H9 (cell line): ENCODE measurements around the gene CST4. TPM values are rescaled to one million over a fixed set of nuclear protein-coding genes. Genes with fewer than 3 reads are reported as not detected.

ENCODE experiments used
- DNase-seq: peaks from one replicate; pipeline ENCODE4 v3.0.0-alpha.2; 2017
- H2AFZ ChIP-seq: one replicate; pipeline ENCODE4 v1.6.1; 2013; ENCODE audit warnings: mild to moderate bottlenecking, low read length, control low read depth, moderate library complexity
- H2AK5ac ChIP-seq: 2 replicates; pipeline ENCODE4 v1.6.1; 2013; ENCODE audit warnings: low read length, control low read depth, mixed read lengths; ENCODE audit not compliant: insufficient read length
- H2BK120ac ChIP-seq: one replicate; pipeline ENCODE4 v1.6.1; 2013; ENCODE audit warnings: low read depth, mild to moderate bottlenecking, low read length, control low read depth, inconsistent platforms; ENCODE audit not compliant: poor library complexity, severe bottlenecking
- H2BK12ac ChIP-seq: 2 replicates; pipeline ENCODE4 v1.6.1; 2013; ENCODE audit warnings: low read length, control low read depth, mixed read lengths, low read depth; ENCODE audit not compliant: insufficient read length
- H2BK15ac ChIP-seq: 2 replicates; pipeline ENCODE4 v1.6.1; 2013; ENCODE audit warnings: low read depth, low read length, control low read depth
- H2BK20ac ChIP-seq: one replicate; pipeline ENCODE4 v1.6.1; 2013; ENCODE audit warnings: low read depth, mild to moderate bottlenecking, low read length, control low read depth, inconsistent platforms; ENCODE audit not compliant: poor library complexity, severe bottlenecking
- H2BK5ac ChIP-seq: 2 replicates; pipeline ENCODE4 v1.6.1; 2013; ENCODE audit warnings: low read length, control low read depth, mixed read lengths; ENCODE audit not compliant: insufficient read length
- H3K14ac ChIP-seq: 2 replicates; pipeline ENCODE4 v1.6.1; 2013; ENCODE audit warnings: low read length, control low read depth; ENCODE audit not compliant: insufficient read depth
- H3K18ac ChIP-seq: 2 replicates; pipeline ENCODE4 v1.6.1; 2013; ENCODE audit warnings: low read depth, mild to moderate bottlenecking, mixed read lengths, low read length, control low read depth; ENCODE audit not compliant: insufficient read length
- H3K23ac ChIP-seq: 2 replicates; pipeline ENCODE4 v1.6.1; 2013; ENCODE audit warnings: low read length, control low read depth, mixed read lengths, low read depth; ENCODE audit not compliant: insufficient read length
- H3K23me2 ChIP-seq: 2 replicates; pipeline ENCODE4 v1.6.1; 2013; ENCODE audit warnings: low read depth, mild to moderate bottlenecking, mixed read lengths, low read length, control low read depth; ENCODE audit not compliant: insufficient read length, poor library complexity, severe bottlenecking
- H3K27ac ChIP-seq: 2 replicates; pipeline ENCODE4 v1.5.1; 2013; ENCODE audit warnings: low read length, control low read depth, mixed read lengths, low read depth; ENCODE audit not compliant: insufficient read length
- H3K27me3 ChIP-seq: 2 replicates; pipeline ENCODE4 v1.6.1; 2013; ENCODE audit warnings: low read length, control low read depth, inconsistent platforms; ENCODE audit not compliant: insufficient read depth
- H3K4ac ChIP-seq: 2 replicates; pipeline ENCODE4 v1.6.1; 2013; ENCODE audit warnings: low read depth, mild to moderate bottlenecking, control low read depth, inconsistent platforms, low read length, moderate library complexity
- H3K4me1 ChIP-seq: 2 replicates; pipeline ENCODE4 v1.6.1; 2013; ENCODE audit warnings: low read length, control low read depth, inconsistent platforms; ENCODE audit not compliant: insufficient read depth
- H3K4me2 ChIP-seq: 2 replicates; pipeline ENCODE4 v1.6.1; 2013; ENCODE audit warnings: low read length, control low read depth, mixed read lengths; ENCODE audit not compliant: insufficient read length, insufficient read depth
- H3K56ac ChIP-seq: 2 replicates; pipeline ENCODE4 v1.6.1; 2013; ENCODE audit warnings: low read depth, mild to moderate bottlenecking, mixed read lengths, low read length, control low read depth; ENCODE audit not compliant: insufficient read length
- H3K79me1 ChIP-seq: 2 replicates; pipeline ENCODE4 v1.6.1; 2013; ENCODE audit warnings: low read depth, mild to moderate bottlenecking, moderate library complexity, low read length, control low read depth, inconsistent platforms; ENCODE audit not compliant: insufficient read depth, poor library complexity, severe bottlenecking
- H3K79me2 ChIP-seq: 2 replicates; pipeline ENCODE4 v1.6.1; 2013; ENCODE audit warnings: low read length, control low read depth, inconsistent platforms; ENCODE audit not compliant: insufficient read depth
- H3K9ac ChIP-seq: 2 replicates; pipeline ENCODE4 v1.6.1; 2013; ENCODE audit warnings: low read length, control low read depth, mixed read lengths; ENCODE audit not compliant: insufficient read length; ENCODE audit errors: extremely low read depth
- H3K9me3 ChIP-seq: one replicate; pipeline ENCODE4 v1.6.1; 2013; ENCODE audit warnings: low read depth, low read length, inconsistent platforms; ENCODE audit not compliant: control insufficient read depth
- H3T11ph ChIP-seq: one replicate; pipeline ENCODE4 v1.6.1; 2013; ENCODE audit warnings: mild to moderate bottlenecking, low read length, control low read depth, inconsistent platforms
- H4K20me1 ChIP-seq: one replicate; pipeline ENCODE4 v1.6.1; 2013; ENCODE audit not compliant: control insufficient read depth, insufficient read length, insufficient read depth
- H4K5ac ChIP-seq: 2 replicates; pipeline ENCODE4 v1.6.1; 2013; ENCODE audit warnings: low read depth, mild to moderate bottlenecking, mixed read lengths, low read length, control low read depth; ENCODE audit not compliant: insufficient read length
- H4K8ac ChIP-seq: replicated peaks from 2 replicates; pipeline ENCODE4 v1.6.1; 2013; ENCODE audit warnings: low read length, control low read depth, mixed read lengths, low read depth; ENCODE audit not compliant: insufficient read length
- H4K91ac ChIP-seq: 2 replicates; pipeline ENCODE4 v1.6.1; 2013; ENCODE audit warnings: low read depth, mild to moderate bottlenecking, moderate library complexity, mixed read lengths, low read length, control low read depth; ENCODE audit not compliant: insufficient read length
- H3K27ac Mint-ChIP-seq, 3 experiments: 2 replicates in 2 of 3; 3 replicates in 1 of 3; pipeline ENCODE4 v1.8.0; 2020 to 2021; ENCODE audit warnings: mixed read lengths in 3 of 3, mild to moderate bottlenecking in 1 of 3, moderate library complexity in 1 of 3
- H3K27me3 Mint-ChIP-seq: 2 replicates; pipeline ENCODE4 v1.8.0; 2021; ENCODE audit warnings: low read depth, mild to moderate bottlenecking, moderate library complexity, mixed read lengths
- H3K36me3 Mint-ChIP-seq, 3 experiments: 2 replicates in 2 of 3; 3 replicates in 1 of 3; pipeline ENCODE4 v1.8.0; 2020 to 2021; ENCODE audit warnings: low read depth in 3 of 3, mixed read lengths in 3 of 3; ENCODE audit not compliant: insufficient read depth in 1 of 3
- H3K4me1 Mint-ChIP-seq, 2 experiments: 2 replicates each; pipeline ENCODE4 v1.8.0; 2020; ENCODE audit warnings: mixed read lengths in 2 of 2
- H3K4me3 Mint-ChIP-seq, 2 experiments: 2 replicates in 1 of 2; 3 replicates in 1 of 2; pipeline ENCODE4 v1.8.0; 2020 to 2021; ENCODE audit warnings: mild to moderate bottlenecking in 2 of 2, mixed read lengths in 2 of 2, moderate library complexity in 1 of 2
- H3K9me3 Mint-ChIP-seq, 2 experiments: 2 replicates in 1 of 2; 3 replicates in 1 of 2; pipeline ENCODE4 v1.8.0; 2020; ENCODE audit warnings: mild to moderate bottlenecking in 2 of 2, mixed read lengths in 2 of 2, moderate library complexity in 1 of 2
- CTCF ChIP-seq: fragments of 200-600 bp; sonication (generic); conservative IDR thresholded peaks from 3 replicates; pipeline ENCODE4 v1.8.0; 2021; ENCODE audit warnings: antibody characterized with exemption, mild to moderate bottlenecking
- WGBS: extraction: QIAGEN DNeasy Blood & Tissue Kit; methylation state at CpG from one replicate; pipeline ENCODE4 v1.1.7; 2013; ENCODE audit warnings: missing lambda C conversion rate, low lambda C conversion rate, mixed read lengths; ENCODE audit not compliant: insufficient read length; ENCODE audit errors: extremely low coverage; 5-methylcytosine and 5-hydroxymethylcytosine counted together
- total RNA-seq: library from RNA; stranded (reverse); gene quantifications from 2 replicates; pipeline ENCODE4 v1.2.1, GENCODE V29; 2021

The CST4 gene
- total RNA-seq, 1 experiment from 2014 or later = not detected

DNA sequence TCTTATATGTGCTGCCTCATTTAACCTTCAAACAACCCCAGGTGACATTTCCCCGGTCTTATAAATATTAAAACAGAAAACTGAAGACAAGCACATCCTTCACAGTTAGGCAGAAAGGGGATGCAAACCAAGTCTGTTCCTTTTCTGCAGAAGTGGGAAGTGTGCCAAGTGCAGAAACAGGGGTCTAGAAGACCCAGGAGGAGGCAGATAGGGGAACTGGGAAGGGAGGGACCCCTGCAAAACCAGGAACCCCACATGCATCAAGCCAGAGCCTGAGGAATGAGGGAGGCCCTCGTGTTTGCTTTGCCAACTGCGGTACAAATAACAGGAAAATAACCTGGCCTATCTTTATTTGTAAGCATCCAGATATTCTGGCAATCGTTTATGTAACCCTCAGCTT is 34.1 kb downstream of the CST4 start:
- no CpG with 5 or more reads among the region's 4 CpGs for WGBS
- Histone ChIP-seq H3K9ac (no peak overlapping the region), H3T11ph (no peak overlapping the region), H3K4me2 (no peak overlapping the region), H2BK12ac (no peak overlapping the region), H3K27me3 (no peaks in the 10 kb centered on the region), H4K91ac (no peak overlapping the region), H2BK15ac (no peak overlapping the region), H4K8ac (no peak overlapping the region), H3K79me1 (no peaks in the 10 kb centered on the region), H2AFZ (no peak overlapping the region), H2BK5ac (no peak overlapping the region), H3K9me3 (no peaks in the 10 kb centered on the region), H3K23me2 (no peaks in the 10 kb centered on the region), H3K4ac (no peak overlapping the region), H3K56ac (no peak overlapping the region), H3K4me1 (no peaks in the 10 kb centered on the region), H4K5ac (no peak overlapping the region), H2BK120ac (no peak overlapping the region), H2AK5ac (no peak overlapping the region), H3K18ac (no peak overlapping the region), H3K27ac (no peak overlapping the region), H2BK20ac (no peak overlapping the region), H3K14ac (no peak overlapping the region), H4K20me1 (no peaks in the 10 kb centered on the region), H3K23ac (no peak overlapping the region), H3K79me2 (no peaks in the 10 kb centered on the region)
- no peaks in the 10 kb centered on the region for H3K9me3 Mint-ChIP-seq
- H3K4me1 Mint-ChIP-seq = peaks cover 0 to 16% of the 10 kb centered on the region in 2 experiments; a peak in 3 of 4 replicates
- H3K27ac Mint-ChIP-seq = no peak overlapping the region
- no peak for DNase-seq
- H3K4me3 Mint-ChIP-seq = no peak overlapping the region
- no peaks in the 10 kb centered on the region; the same call in none of the 2 replicates for H3K27me3 Mint-ChIP-seq
- no peaks in the 10 kb centered on the region for H3K36me3 Mint-ChIP-seq
- TF ChIP-seq CTCF = no peak
